K562 (cell line): ENCODE data around the gene KCTD13. TPM values are rescaled to one million over a fixed set of nuclear protein-coding genes. Genes with fewer than 3 reads are reported as not detected.

Experiments
- AFF1 ChIP-seq, 2 experiments: fragments of 450-650 bp; IDR thresholded peaks; 2 replicates each; pipeline ENCODE4 v1.6.1; 2018; ENCODE audit warnings: mild to moderate bottlenecking in 2 of 2, low read depth in 1 of 2; ENCODE audit not compliant: partially characterized antibody in 2 of 2
- KAT7 ChIP-seq: sonication (generic); formaldehyde crosslinking; IDR thresholded peaks from 2 replicates; pipeline ENCODE4 v1.8.0; 2022; ENCODE audit warnings: missing genetic modification reagents, mild to moderate bottlenecking, borderline replicate concordance
- KLF10 ChIP-seq: fragments of 250-450 bp; sonication (Bioruptor Pico); IDR thresholded peaks from 2 replicates; pipeline ENCODE4 v1.6.1; 2021; ENCODE audit warnings: matching md5 sums
- NR2C1 ChIP-seq, 2 experiments: fragments of 450-650 bp; IDR thresholded peaks; 2 replicates each; pipeline ENCODE4 v1.6.1; 2017; ENCODE audit warnings: mild to moderate bottlenecking in 2 of 2, antibody characterized with exemption in 1 of 2, inconsistent platforms in 1 of 2, missing compliant biosample characterization in 1 of 2, missing genetic modification characterization in 1 of 2
- RBM22 ChIP-seq: fragments of 200-400 bp; formaldehyde crosslinking; IDR thresholded peaks from 2 replicates; pipeline ENCODE4 v1.6.1; 2018; ENCODE audit warnings: low read length, low read depth; ENCODE audit not compliant: poor library complexity, severe bottlenecking
- TOE1 ChIP-seq, 2 experiments: fragments of 450-650 bp in 1 of 2; sonication (generic) in 1 of 2; formaldehyde crosslinking in 1 of 2; IDR thresholded peaks; 2 replicates each; pipeline versions ENCODE4 v1.7.1 to v1.8.0; 2016 to 2022; ENCODE audit warnings: borderline replicate concordance in 2 of 2, mild to moderate bottlenecking in 2 of 2, antibody characterized with exemption in 1 of 2, inconsistent platforms in 1 of 2, low read depth in 1 of 2, missing genetic modification reagents in 1 of 2, moderate library complexity in 1 of 2
- ZBTB2 ChIP-seq: fragments of 450-650 bp; IDR thresholded peaks from 2 replicates; pipeline ENCODE4 v1.6.1; 2016; ENCODE audit warnings: antibody characterized with exemption
- ZNF184 ChIP-seq: sonication (generic); formaldehyde crosslinking; IDR thresholded peaks from 2 replicates; pipeline ENCODE4 v1.5.0; 2020; ENCODE audit warnings: missing genetic modification reagents
- ZNF507 ChIP-seq: conservative IDR thresholded peaks from 2 replicates; pipeline ENCODE4 v1.6.1; 2017; ENCODE audit warnings: missing genetic modification characterization, missing compliant biosample characterization
- ZNF589 ChIP-seq: fragments of 200-800 bp; sonication (Bioruptor generic); IDR thresholded peaks from 2 replicates; pipeline ENCODE4 v1.6.1; 2016; ENCODE audit warnings: low read depth, missing genetic modification characterization, missing compliant biosample characterization
- polyA plus RNA-seq, 8 experiments: library from polyadenylated mRNA; depleted of rRNA in 4 of 8; stranded (reverse) in 5 of 8; unstranded in 3 of 8; fragments of >200 nt; fragmentation: Nextera tagmentation in 2 of 8; fragmentation: Illumina TruSeq in 1 of 8; extraction: Ambion mirVana in 2 of 8; extraction: Trizol in 1 of 8; gene quantifications; 2 replicates each; pipeline versions ENCODE4 v1.2.1 to v1.2.3, GENCODE V29; 2011 to 2014; ENCODE audit warnings: inconsistent platforms in 1 of 8, missing spikeins in 1 of 8
- total RNA-seq, 7 experiments: library from RNA; depleted of rRNA in 6 of 7; stranded (reverse); fragments of >200 nt in 6 of 7; fragmentation: Illumina TruSeq in 2 of 7; extraction: Trizol in 2 of 7; gene quantifications; 2 replicates each; pipeline versions ENCODE4 v1.2.1 to v1.2.3, GENCODE V29; 2011 to 2021; ENCODE audit warnings: low replicate concordance in 1 of 7
- TF ChIP-seq, protein P1 (sequence below): sonication (generic); IDR thresholded peaks from 2 replicates; pipeline ENCODE4 v1.6.1; 2016
- TF ChIP-seq, protein P2 (sequence below), 2 experiments: fragments of 150-350 bp in 1 of 2; IDR thresholded peaks; 2 replicates each; pipeline ENCODE4 v1.6.1; 2012 to 2016; ENCODE audit warnings: low read depth in 2 of 2, low read length in 2 of 2, mild to moderate bottlenecking in 1 of 2, moderate library complexity in 1 of 2

Gene KCTD13
- total and polyA plus RNA-seq, 9 of the 15 experiments (the other 6 are each of a cell fraction or from before 2014, with no cell fraction given) = 1.0 to 20.6 (median 9.8) TPM

GRCh38 chr16:29925781-29926710 is at the start of gene KCTD13 (continued):
- TF ChIP-seq AFF1 (IDR thresholded peaks at IDR 0.05; ENCODE audit: low read depth in 1 of 2, partially characterized antibody in 2 of 2) (peak in 1 of 2 experiments; percentile 33), KAT7 (CRISPR knock-in tag) (no peak), TOE1 (IDR thresholded peaks at IDR 0.05; ENCODE audit: borderline replicate concordance) (peak; percentile 66; the same call in 1 of the 2 replicates), TOE1 (CRISPR knock-in tag; IDR thresholded peaks at IDR 0.05; ENCODE audit: borderline replicate concordance, low read depth) (no peak), KLF10 (CRISPR knock-in tag) (no peak), ZNF589 (CRISPR knock-in tag) (no peak), ZBTB2 (peak; percentile 91), ZNF184 (no peak), RBM22 (no peak), NR2C1 (IDR thresholded peaks at IDR 0.05) (no peak), NR2C1 (tag; IDR thresholded peaks at IDR 0.05) (no peak), ZNF507 (tag) (no peak)
- TF ChIP-seq, protein P1, sequence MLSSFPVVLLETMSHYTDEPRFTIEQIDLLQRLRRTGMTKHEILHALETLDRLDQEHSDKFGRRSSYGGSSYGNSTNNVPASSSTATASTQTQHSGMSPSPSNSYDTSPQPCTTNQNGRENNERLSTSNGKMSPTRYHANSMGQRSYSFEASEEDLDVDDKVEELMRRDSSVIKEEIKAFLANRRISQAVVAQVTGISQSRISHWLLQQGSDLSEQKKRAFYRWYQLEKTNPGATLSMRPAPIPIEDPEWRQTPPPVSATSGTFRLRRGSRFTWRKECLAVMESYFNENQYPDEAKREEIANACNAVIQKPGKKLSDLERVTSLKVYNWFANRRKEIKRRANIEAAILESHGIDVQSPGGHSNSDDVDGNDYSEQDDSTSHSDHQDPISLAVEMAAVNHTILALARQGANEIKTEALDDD = no peak
- TF ChIP-seq, protein P2, sequence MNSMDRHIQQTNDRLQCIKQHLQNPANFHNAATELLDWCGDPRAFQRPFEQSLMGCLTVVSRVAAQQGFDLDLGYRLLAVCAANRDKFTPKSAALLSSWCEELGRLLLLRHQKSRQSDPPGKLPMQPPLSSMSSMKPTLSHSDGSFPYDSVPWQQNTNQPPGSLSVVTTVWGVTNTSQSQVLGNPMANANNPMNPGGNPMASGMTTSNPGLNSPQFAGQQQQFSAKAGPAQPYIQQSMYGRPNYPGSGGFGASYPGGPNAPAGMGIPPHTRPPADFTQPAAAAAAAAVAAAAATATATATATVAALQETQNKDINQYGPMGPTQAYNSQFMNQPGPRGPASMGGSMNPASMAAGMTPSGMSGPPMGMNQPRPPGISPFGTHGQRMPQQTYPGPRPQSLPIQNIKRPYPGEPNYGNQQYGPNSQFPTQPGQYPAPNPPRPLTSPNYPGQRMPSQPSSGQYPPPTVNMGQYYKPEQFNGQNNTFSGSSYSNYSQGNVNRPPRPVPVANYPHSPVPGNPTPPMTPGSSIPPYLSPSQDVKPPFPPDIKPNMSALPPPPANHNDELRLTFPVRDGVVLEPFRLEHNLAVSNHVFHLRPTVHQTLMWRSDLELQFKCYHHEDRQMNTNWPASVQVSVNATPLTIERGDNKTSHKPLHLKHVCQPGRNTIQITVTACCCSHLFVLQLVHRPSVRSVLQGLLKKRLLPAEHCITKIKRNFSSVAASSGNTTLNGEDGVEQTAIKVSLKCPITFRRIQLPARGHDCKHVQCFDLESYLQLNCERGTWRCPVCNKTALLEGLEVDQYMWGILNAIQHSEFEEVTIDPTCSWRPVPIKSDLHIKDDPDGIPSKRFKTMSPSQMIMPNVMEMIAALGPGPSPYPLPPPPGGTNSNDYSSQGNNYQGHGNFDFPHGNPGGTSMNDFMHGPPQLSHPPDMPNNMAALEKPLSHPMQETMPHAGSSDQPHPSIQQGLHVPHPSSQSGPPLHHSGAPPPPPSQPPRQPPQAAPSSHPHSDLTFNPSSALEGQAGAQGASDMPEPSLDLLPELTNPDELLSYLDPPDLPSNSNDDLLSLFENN (IDR thresholded peaks at IDR 0.05; ENCODE audit: low read depth in 2 of 2, low read length in 2 of 2) = 0 out of 4 replicates have a peak, but pooled peaks of 1 of the 2 experiments have one; percentile 4
